HepG2 (cell line): Measurements from ENCODE around the gene MEMO1.

Experiments
- ATF1 ChIP-seq: IDR thresholded peaks from 2 replicates; pipeline ENCODE4 v1.6.1; 2016; ENCODE audit warnings: mild to moderate bottlenecking, control low read depth
- BRD4 ChIP-seq: sonication (generic); formaldehyde crosslinking; IDR thresholded peaks from 2 replicates; pipeline ENCODE4 v1.4.0; 2020; ENCODE audit warnings: missing genetic modification reagents
- ELF1 ChIP-seq: sonication (generic); formaldehyde crosslinking; IDR thresholded peaks from 2 replicates; pipeline ENCODE4 v1.4.0; 2020; ENCODE audit warnings: missing genetic modification reagents
- EP300 ChIP-seq, 3 experiments: sonication (generic) in 1 of 3; formaldehyde crosslinking in 1 of 3; IDR thresholded peaks; 2 replicates each; pipeline versions ENCODE4 v1.5.1 to v1.6.1; 2011 to 2020; ENCODE audit warnings: low read depth in 2 of 3, low read length in 2 of 3, borderline replicate concordance in 1 of 3, improper control_type of control experiment in 1 of 3, mild to moderate bottlenecking in 1 of 3, missing genetic modification reagents in 1 of 3, moderate library complexity in 1 of 3
- EZH2 ChIP-seq: conservative IDR thresholded peaks from 2 replicates; pipeline ENCODE4 v1.6.1; 2012; ENCODE audit warnings: mild to moderate bottlenecking, low read depth, low read length, moderate library complexity
- GPN1 ChIP-seq: sonication (generic); formaldehyde crosslinking; IDR thresholded peaks from 2 replicates; pipeline ENCODE4 v1.5.1; 2020; ENCODE audit warnings: missing genetic modification reagents, borderline replicate concordance
- HNRNPUL1 ChIP-seq: fragments of 200-400 bp; formaldehyde crosslinking; IDR thresholded peaks from 2 replicates; pipeline ENCODE4 v1.6.1; 2017; ENCODE audit warnings: low read depth, mild to moderate bottlenecking, low read length, moderate library complexity
- MAFK ChIP-seq, 2 experiments: IDR thresholded peaks in 1 of 2; conservative IDR thresholded peaks in 1 of 2; 2 replicates each; pipeline ENCODE4 v1.6.1; 2011; ENCODE audit warnings: improper control_type of control experiment in 2 of 2, low read length in 2 of 2
- THYN1 ChIP-seq: sonication (generic); formaldehyde crosslinking; IDR thresholded peaks from 2 replicates; pipeline ENCODE4 v1.8.1; 2023; ENCODE audit warnings: low read depth, mild to moderate bottlenecking, moderate library complexity, missing genetic modification reagents, borderline replicate concordance
- ZFP62 ChIP-seq: sonication (generic); formaldehyde crosslinking; IDR thresholded peaks from 2 replicates; pipeline ENCODE4 v1.4.0; 2020; ENCODE audit warnings: missing genetic modification reagents
- ZNF121 ChIP-seq: sonication (generic); formaldehyde crosslinking; IDR thresholded peaks from 2 replicates; pipeline ENCODE4 v1.5.0; 2020; ENCODE audit warnings: mild to moderate bottlenecking, missing genetic modification reagents
- ZNF773 ChIP-seq: sonication (generic); formaldehyde crosslinking; IDR thresholded peaks from 2 replicates; pipeline ENCODE4 v1.4.0; 2020; ENCODE audit warnings: missing genetic modification reagents, borderline replicate concordance
- TF ChIP-seq, protein P1 (sequence below): sonication (generic); formaldehyde crosslinking; IDR thresholded peaks from 2 replicates; pipeline ENCODE4 v1.4.0; 2020; ENCODE audit warnings: missing genetic modification reagents
- TF ChIP-seq, protein P2 (sequence below): IDR thresholded peaks from 2 replicates; pipeline ENCODE4 v1.6.1; 2016; ENCODE audit warnings: missing compliant biosample characterization, missing genetic modification reagents, borderline replicate concordance

DNA sequence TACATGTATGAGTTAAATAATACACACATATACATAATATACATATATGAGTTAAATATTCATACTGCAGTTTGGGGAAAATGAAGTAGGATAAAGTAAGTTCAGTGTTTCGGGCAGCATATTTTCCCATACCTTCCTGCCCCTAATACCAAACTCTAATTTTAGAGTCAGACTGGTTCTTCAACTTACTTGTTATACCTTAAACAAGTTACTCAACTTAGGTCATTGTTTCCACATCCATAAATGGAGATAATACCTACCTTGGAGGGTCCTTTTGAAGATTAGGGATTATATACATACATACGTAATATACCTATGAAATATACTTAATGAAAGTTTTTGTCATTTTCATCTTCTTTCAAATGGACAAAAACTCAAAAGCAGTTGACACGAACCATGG lies 8.4 kb downstream of the MEMO1 start:
- no peak for TF ChIP-seq ZNF773 (CRISPR knock-in tag)
- no peak for TF ChIP-seq GPN1 (CRISPR knock-in tag)
- no peak for TF ChIP-seq ATF1 (CRISPR knock-in tag)
- no peak for TF ChIP-seq BRD4
- no peak for TF ChIP-seq ELF1 (CRISPR knock-in tag)
- no peak for TF ChIP-seq EP300 (IDR thresholded peaks at IDR 0.05; ENCODE audit: low read depth in 2 of 2, low read length in 2 of 2)
- no peak for TF ChIP-seq EP300 (CRISPR knock-in tag; IDR thresholded peaks at IDR 0.05; ENCODE audit: borderline replicate concordance)
- no peak for TF ChIP-seq EZH2
- no peak for TF ChIP-seq MAFK (conservative IDR thresholded peaks at IDR 0.05 in 1 of 2, IDR thresholded peaks at IDR 0.05 in 1 of 2; ENCODE audit: low read length in 2 of 2)
- TF ChIP-seq, protein P1, sequence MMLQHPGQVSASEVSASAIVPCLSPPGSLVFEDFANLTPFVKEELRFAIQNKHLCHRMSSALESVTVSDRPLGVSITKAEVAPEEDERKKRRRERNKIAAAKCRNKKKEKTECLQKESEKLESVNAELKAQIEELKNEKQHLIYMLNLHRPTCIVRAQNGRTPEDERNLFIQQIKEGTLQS (CRISPR knock-in tag) = no peak
- no peak for TF ChIP-seq ZFP62 (CRISPR knock-in tag)
- no peak for TF ChIP-seq HNRNPUL1
- TF ChIP-seq ZNF121 (CRISPR knock-in tag) = no peak
- no peak for TF ChIP-seq THYN1 (CRISPR knock-in tag)
- TF ChIP-seq, protein P2, sequence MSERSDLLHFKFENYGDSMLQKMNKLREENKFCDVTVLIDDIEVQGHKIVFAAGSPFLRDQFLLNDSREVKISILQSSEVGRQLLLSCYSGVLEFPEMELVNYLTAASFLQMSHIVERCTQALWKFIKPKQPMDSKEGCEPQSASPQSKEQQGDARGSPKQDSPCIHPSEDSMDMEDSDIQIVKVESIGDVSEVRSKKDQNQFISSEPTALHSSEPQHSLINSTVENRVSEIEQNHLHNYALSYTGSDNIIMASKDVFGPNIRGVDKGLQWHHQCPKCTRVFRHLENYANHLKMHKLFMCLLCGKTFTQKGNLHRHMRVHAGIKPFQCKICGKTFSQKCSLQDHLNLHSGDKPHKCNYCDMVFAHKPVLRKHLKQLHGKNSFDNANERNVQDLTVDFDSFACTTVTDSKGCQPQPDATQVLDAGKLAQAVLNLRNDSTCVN (CRISPR knock-in tag) = no peak
